ENCODE results near the gene MNS1. TPM values are rescaled to one million over a fixed set of nuclear protein-coding genes. Genes with fewer than 3 reads are reported as not detected.

The MNS1 gene
- total and polyA plus RNA-seq, 10 of the 15 experiments (the other 5 are each of a cell fraction or from before 2014, with no cell fraction given): 0.45 to 2.6 (median 0.97) TPM

DNA sequence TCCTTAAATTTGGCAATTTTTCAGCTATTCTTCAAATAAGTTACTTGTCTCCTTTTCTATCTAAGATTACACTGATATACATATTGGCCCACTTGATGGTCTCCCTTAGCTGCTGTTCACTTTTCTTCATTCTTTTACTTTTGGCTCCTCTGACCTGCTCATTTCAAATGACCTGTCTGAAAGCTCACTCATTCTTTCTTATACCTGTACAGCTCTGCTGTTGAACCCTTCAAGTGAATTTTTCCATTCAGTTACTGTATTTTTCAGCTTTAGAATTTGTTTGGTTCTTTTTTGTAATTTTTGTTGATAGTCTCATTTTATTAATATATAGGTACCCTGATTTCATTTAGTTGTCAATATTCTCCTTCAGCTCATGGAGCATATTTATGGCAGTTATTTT, 39.7 kb downstream of the MNS1 start:
- H3K79me2 ChIP-seq (ENCODE audit: control insufficient read depth, insufficient read depth, low read length): no peaks in the 10 kb centered on the region
- H4K20me1 ChIP-seq (ENCODE audit: control insufficient read depth, insufficient read depth): no peaks in the 10 kb centered on the region
- intact Hi-C loops (cut with micrococcal nuclease; ENCODE audit: unreplicated experiment) (loop anchor here (5.0 kb wide), 1 partner anchor 53 kb away; no protein-coding TSS in a partner anchor), in situ Hi-C loops (cut with MboI) (loop anchor here (25.0 kb wide), 1 partner anchor 763 kb away; no protein-coding TSS in a partner anchor)
- no TSS peak for BruUV-seq (replicated peaks)
- H2AFZ ChIP-seq (ENCODE audit: control insufficient read depth, low read depth, low read length): no peak overlapping the region
- ChIA-PET RAD21 (ENCODE audit: unreplicated experiment) (interaction anchor here (1.0 kb wide), 1 partner anchor 180 kb away, joined by 3 read pairs; no protein-coding TSS in a partner anchor), CTCF (interaction anchor here (0.5 to 6.8 kb wide), 2 partner anchors 175 to 776 kb away, joined by 4 to 123 read pairs; no protein-coding TSS in a partner anchor), SMC1A (ENCODE audit: uncharacterized antibody, unreplicated experiment) (interaction anchor here (0.7 to 0.8 kb wide), 2 partner anchors 12 to 176 kb away, joined by 3 read pairs; no protein-coding TSS in a partner anchor), POLR2A (no interaction called here)
- TF ChIP-seq, protein P1, sequence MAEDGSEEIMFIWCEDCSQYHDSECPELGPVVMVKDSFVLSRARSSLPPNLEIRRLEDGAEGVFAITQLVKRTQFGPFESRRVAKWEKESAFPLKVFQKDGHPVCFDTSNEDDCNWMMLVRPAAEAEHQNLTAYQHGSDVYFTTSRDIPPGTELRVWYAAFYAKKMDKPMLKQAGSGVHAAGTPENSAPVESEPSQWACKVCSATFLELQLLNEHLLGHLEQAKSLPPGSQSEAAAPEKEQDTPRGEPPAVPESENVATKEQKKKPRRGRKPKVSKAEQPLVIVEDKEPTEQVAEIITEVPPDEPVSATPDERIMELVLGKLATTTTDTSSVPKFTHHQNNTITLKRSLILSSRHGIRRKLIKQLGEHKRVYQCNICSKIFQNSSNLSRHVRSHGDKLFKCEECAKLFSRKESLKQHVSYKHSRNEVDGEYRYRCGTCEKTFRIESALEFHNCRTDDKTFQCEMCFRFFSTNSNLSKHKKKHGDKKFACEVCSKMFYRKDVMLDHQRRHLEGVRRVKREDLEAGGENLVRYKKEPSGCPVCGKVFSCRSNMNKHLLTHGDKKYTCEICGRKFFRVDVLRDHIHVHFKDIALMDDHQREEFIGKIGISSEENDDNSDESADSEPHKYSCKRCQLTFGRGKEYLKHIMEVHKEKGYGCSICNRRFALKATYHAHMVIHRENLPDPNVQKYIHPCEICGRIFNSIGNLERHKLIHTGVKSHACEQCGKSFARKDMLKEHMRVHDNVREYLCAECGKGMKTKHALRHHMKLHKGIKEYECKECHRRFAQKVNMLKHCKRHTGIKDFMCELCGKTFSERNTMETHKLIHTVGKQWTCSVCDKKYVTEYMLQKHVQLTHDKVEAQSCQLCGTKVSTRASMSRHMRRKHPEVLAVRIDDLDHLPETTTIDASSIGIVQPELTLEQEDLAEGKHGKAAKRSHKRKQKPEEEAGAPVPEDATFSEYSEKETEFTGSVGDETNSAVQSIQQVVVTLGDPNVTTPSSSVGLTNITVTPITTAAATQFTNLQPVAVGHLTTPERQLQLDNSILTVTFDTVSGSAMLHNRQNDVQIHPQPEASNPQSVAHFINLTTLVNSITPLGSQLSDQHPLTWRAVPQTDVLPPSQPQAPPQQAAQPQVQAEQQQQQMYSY (CRISPR knock-in tag; IDR thresholded peaks at IDR 0.05): no peak
- TF ChIP-seq, protein P2, sequence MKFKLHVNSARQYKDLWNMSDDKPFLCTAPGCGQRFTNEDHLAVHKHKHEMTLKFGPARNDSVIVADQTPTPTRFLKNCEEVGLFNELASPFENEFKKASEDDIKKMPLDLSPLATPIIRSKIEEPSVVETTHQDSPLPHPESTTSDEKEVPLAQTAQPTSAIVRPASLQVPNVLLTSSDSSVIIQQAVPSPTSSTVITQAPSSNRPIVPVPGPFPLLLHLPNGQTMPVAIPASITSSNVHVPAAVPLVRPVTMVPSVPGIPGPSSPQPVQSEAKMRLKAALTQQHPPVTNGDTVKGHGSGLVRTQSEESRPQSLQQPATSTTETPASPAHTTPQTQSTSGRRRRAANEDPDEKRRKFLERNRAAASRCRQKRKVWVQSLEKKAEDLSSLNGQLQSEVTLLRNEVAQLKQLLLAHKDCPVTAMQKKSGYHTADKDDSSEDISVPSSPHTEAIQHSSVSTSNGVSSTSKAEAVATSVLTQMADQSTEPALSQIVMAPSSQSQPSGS (IDR thresholded peaks at IDR 0.05; ENCODE audit: low read length): no peak
- TF ChIP-seq HDAC2 (IDR thresholded peaks at IDR 0.05): no peak
- no peak for TF ChIP-seq TBL1XR1 (IDR thresholded peaks at IDR 0.05; ENCODE audit: low read depth, low read length)
- TF ChIP-seq STAT3 (IDR thresholded peaks at IDR 0.05; ENCODE audit: low read depth, low read length): no peak
- TF ChIP-seq, protein P3, sequence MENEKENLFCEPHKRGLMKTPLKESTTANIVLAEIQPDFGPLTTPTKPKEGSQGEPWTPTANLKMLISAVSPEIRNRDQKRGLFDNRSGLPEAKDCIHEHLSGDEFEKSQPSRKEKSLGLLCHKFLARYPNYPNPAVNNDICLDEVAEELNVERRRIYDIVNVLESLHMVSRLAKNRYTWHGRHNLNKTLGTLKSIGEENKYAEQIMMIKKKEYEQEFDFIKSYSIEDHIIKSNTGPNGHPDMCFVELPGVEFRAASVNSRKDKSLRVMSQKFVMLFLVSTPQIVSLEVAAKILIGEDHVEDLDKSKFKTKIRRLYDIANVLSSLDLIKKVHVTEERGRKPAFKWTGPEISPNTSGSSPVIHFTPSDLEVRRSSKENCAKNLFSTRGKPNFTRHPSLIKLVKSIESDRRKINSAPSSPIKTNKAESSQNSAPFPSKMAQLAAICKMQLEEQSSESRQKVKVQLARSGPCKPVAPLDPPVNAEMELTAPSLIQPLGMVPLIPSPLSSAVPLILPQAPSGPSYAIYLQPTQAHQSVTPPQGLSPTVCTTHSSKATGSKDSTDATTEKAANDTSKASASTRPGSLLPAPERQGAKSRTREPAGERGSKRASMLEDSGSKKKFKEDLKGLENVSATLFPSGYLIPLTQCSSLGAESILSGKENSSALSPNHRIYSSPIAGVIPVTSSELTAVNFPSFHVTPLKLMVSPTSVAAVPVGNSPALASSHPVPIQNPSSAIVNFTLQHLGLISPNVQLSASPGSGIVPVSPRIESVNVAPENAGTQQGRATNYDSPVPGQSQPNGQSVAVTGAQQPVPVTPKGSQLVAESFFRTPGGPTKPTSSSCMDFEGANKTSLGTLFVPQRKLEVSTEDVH (IDR thresholded peaks at IDR 0.05; ENCODE audit: low read depth, partially characterized antibody): no peak
- TF ChIP-seq SREBF2 (IDR thresholded peaks at IDR 0.05; ENCODE audit: low read length): no peak
- no peak for TF ChIP-seq RAD21 (IDR thresholded peaks at IDR 0.05; ENCODE audit: insufficient read depth, low read depth, low read length)
- TF ChIP-seq, protein P4, sequence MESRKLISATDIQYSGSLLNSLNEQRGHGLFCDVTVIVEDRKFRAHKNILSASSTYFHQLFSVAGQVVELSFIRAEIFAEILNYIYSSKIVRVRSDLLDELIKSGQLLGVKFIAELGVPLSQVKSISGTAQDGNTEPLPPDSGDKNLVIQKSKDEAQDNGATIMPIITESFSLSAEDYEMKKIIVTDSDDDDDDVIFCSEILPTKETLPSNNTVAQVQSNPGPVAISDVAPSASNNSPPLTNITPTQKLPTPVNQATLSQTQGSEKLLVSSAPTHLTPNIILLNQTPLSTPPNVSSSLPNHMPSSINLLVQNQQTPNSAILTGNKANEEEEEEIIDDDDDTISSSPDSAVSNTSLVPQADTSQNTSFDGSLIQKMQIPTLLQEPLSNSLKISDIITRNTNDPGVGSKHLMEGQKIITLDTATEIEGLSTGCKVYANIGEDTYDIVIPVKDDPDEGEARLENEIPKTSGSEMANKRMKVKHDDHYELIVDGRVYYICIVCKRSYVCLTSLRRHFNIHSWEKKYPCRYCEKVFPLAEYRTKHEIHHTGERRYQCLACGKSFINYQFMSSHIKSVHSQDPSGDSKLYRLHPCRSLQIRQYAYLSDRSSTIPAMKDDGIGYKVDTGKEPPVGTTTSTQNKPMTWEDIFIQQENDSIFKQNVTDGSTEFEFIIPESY (IDR thresholded peaks at IDR 0.05): no peak
- no peak for TF ChIP-seq CHD1 (IDR thresholded peaks at IDR 0.05; ENCODE audit: low read depth, low read length)
- no peak for TF ChIP-seq ZNF24 (IDR thresholded peaks at IDR 0.05)
- no peak for TF ChIP-seq YY1 (IDR thresholded peaks at IDR 0.05; ENCODE audit: low read depth, low read length)
- ATAC-seq (no peak), FAIRE-seq (no peak), DNase-seq (ENCODE audit: low read depth, low spot score) (no peak)
- no peaks in the 10 kb centered on the region for H3K4me1 ChIP-seq (ENCODE audit: control insufficient read depth, insufficient read depth, low read length)
- no peak overlapping the region for H3K9ac ChIP-seq (ENCODE audit: control insufficient read depth, insufficient read depth, low read length)
- no peak overlapping the region for H3K4me2 ChIP-seq (ENCODE audit: control insufficient read depth, insufficient read depth)
- peaks cover 0 to 8% of the 10 kb centered on the region in 2 experiments; a peak in 1 of 4 replicates for H3K36me3 ChIP-seq (ENCODE audit: control insufficient read depth in 2 of 2, insufficient read depth in 2 of 2, low read length in 1 of 2)
- no peaks in the 10 kb centered on the region for H3K27me3 ChIP-seq (replicated peaks in 1 of 2; ENCODE audit: control insufficient read depth in 2 of 2, insufficient read depth in 2 of 2, low read length in 1 of 2)
- H3K4me3 ChIP-seq: no peak overlapping the region
- H3K27ac ChIP-seq (ENCODE audit: control insufficient read depth, insufficient read depth): no peak overlapping the region
- no peaks in the 10 kb centered on the region; the same call in 1 of the 3 replicates for H3K9me3 ChIP-seq (replicated peaks; ENCODE audit: control insufficient read depth, insufficient read depth, low read length)
